Adrenal gland (tissue), 12 donors: ENCODE results near the gene MAN1B1. TPM values are rescaled to one million over a fixed set of nuclear protein-coding genes. Genes with fewer than 3 reads are reported as not detected.

Experiments used
- DNase-seq, 7 donors: peaks; one replicate each; pipeline ENCODE4 v3.0.0-alpha.2; 2019 to 2020
- H3K27ac ChIP-seq, 5 donors: fragments of 200-600 bp; sonication (generic) in 4 of 5; 1 replicate in 3 of 5; 2 replicates in 2 of 5; pipeline versions ENCODE4 v1.5.1 to v1.8.0; 2016 to 2020; ENCODE audit warnings: mild to moderate bottlenecking in 1 of 5
- H3K27me3 ChIP-seq: fragments of 200-600 bp; 2 replicates; pipeline ENCODE4 v1.8.0; 2021
- H3K36me3 ChIP-seq, 2 donors: fragments of 200-600 bp; replicated peaks in 1 of 2; 1 replicate in 1 of 2; 2 replicates in 1 of 2; pipeline versions ENCODE4 v1.5.1 to v1.8.0; 2018 to 2022
- H3K4me1 ChIP-seq, 2 donors: fragments of 200-600 bp; replicated peaks in 1 of 2; 1 replicate in 1 of 2; 2 replicates in 1 of 2; pipeline versions ENCODE4 v1.5.1 to v1.8.0; 2018 to 2021
- H3K4me3 ChIP-seq, 4 donors: fragments of 200-600 bp; sonication (generic) in 3 of 4; one replicate each; pipeline ENCODE4 v1.5.1; 2016 to 2018
- H3K9me3 ChIP-seq, 3 donors: fragments of 200-600 bp; sonication (generic) in 1 of 3; replicated peaks in 1 of 3; 1 replicate in 2 of 3; 2 replicates in 1 of 3; pipeline versions ENCODE4 v1.5.1 to v1.8.0; 2016 to 2021
- CTCF ChIP-seq, 6 experiments: fragments of 450-650 bp in 4 of 6; fragments of 200-600 bp in 2 of 6; sonication (generic) in 1 of 6; IDR thresholded peaks; 1 replicate in 5 of 6; 2 replicates in 1 of 6; pipeline versions ENCODE4 v1.5.1 to v1.8.0; 2016 to 2021; ENCODE audit warnings: antibody characterized with exemption in 6 of 6, mild to moderate bottlenecking in 2 of 6, moderate library complexity in 1 of 6
- POLR2A ChIP-seq, 2 donors: fragments of 450-650 bp; IDR thresholded peaks; one replicate each; pipeline ENCODE4 v1.6.1; 2017; ENCODE audit warnings: antibody characterized with exemption in 2 of 2, mild to moderate bottlenecking in 2 of 2, moderate library complexity in 1 of 2
- WGBS, 4 donors: extraction: QIAGEN DNeasy Blood & Tissue Kit in 2 of 4; methylation state at CpG; one replicate each; pipeline versions ENCODE4 v1.1.5 to v1.1.7; 2013 to 2017; 5-methylcytosine and 5-hydroxymethylcytosine counted together
- intact Hi-C, 2 donors: fragments of 100-400 bp; cut with DNase I; formaldehyde crosslinking; loops; one replicate each; pipeline versions ENCODE4 v1.14.1 to v1.15.0; 2022 to 2023
- polyA plus RNA-seq, 3 donors: library from polyadenylated mRNA; stranded (reverse); fragments of 200-250 nt in 2 of 3; fragments of 350-450 nt in 1 of 3; fragmentation: Illumina TruSeq in 1 of 3; extraction: RNeasy Lipid Tissue Mini Kit (QIAGEN cat#74804) in 1 of 3; gene quantifications; one replicate each; pipeline ENCODE4 v1.2.3, GENCODE V29; 2013 to 2014
- total RNA-seq, 9 donors: library from RNA; depleted of rRNA in 4 of 9; stranded (reverse); fragments of >200 nt in 4 of 9; fragments of 120-200 nt in 1 of 9; fragmentation: NEBNext Ultra II Directional in 1 of 9; extraction: Animal tissue kit (Norgen Biotek cat#: 25700) in 1 of 9; gene quantifications; one replicate each; pipeline versions ENCODE4 v1.1.0 to v1.2.4, GENCODE V29; 2013 to 2023
- donor health status: healthy with polysubstance abuse.
- donor health status: Bipolar disorder and iron deficiency.
- donor health status: DM: yes; HTN: yes; CAD: no.
- donor health status: DM: no; HTN: no; CAD: no.
- donor health status: DM: no; HTN: no; CAD: no.
- donor health status: DM: yes; HTN: yes; CAD: no.

Gene MAN1B1
- total and polyA plus RNA-seq, 12 donors: 44.4 to 138 (median 67.9) TPM

GRCh38 chr9:137140151-137141012 is 53.6 kb downstream of the MAN1B1 start:
- WGBS, 4 donors: 50 to 61% (median 56%) methylated on average over 18 to 26 of the region's 26 CpGs
- H3K27me3 ChIP-seq: peaks cover 84% of the 10 kb centered on the region

GRCh38 chr9:137141050-137141810 is 54.4 kb downstream of the MAN1B1 start:
- no peaks in the 10 kb centered on the region for H3K9me3 ChIP-seq
- intact Hi-C loops: no loop called here
- no peak for TF ChIP-seq CTCF (IDR thresholded peaks at IDR 0.05)

More at GRCh38 chr9:137140151-137141012, 53.6 kb downstream of the MAN1B1 start:
- H3K36me3 ChIP-seq: no peaks in the 10 kb centered on the region
- peaks cover 0 to 4% of the 10 kb centered on the region in 2 donors for H3K4me1 ChIP-seq
- DNase-seq: no peak
- no peak for TF ChIP-seq CTCF (IDR thresholded peaks at IDR 0.05)
- no peak for TF ChIP-seq POLR2A (IDR thresholded peaks at IDR 0.05)
- no peak overlapping the region for H3K27ac ChIP-seq
- no peaks in the 10 kb centered on the region for H3K9me3 ChIP-seq
- no peak overlapping the region for H3K4me3 ChIP-seq
- intact Hi-C loops: no loop called here

GRCh38 chr9:137141976-137142936 is 55.5 kb downstream of the MAN1B1 start:
- 63 to 71% (median 65%) methylated on average over 19 to 24 of the region's 24 CpGs for WGBS, 4 donors
- peaks cover 72% of the 10 kb centered on the region for H3K27me3 ChIP-seq
- no peak for TF ChIP-seq POLR2A (IDR thresholded peaks at IDR 0.05)

More at GRCh38 chr9:137141050-137141810, 54.4 kb downstream of the MAN1B1 start:
- Histone ChIP-seq H3K27ac (no peak overlapping the region), H3K27me3 (peaks cover 83% of the 10 kb centered on the region), H3K4me3 (no peak overlapping the region), H3K4me1 (peaks cover 0 to 4% of the 10 kb centered on the region in 2 donors), H3K36me3 (no peaks in the 10 kb centered on the region)
- DNase-seq: no peak
- 64 to 72% (median 68%) methylated on average over 2 to 17 of the region's 17 CpGs for WGBS, 4 donors

GRCh38 chr9:137143459-137143858 is 56.7 kb downstream of the MAN1B1 start:
- H3K4me3 ChIP-seq: no peak overlapping the region
- 46 to 59% (median 52%) methylated on average over 3 to 4 of the region's 4 CpGs for WGBS, 4 donors
- DNase-seq: no peak
- H3K27me3 ChIP-seq: peaks cover 63% of the 10 kb centered on the region
- TF ChIP-seq CTCF (IDR thresholded peaks at IDR 0.05) (no peak), POLR2A (IDR thresholded peaks at IDR 0.05) (no peak)
- no peaks in the 10 kb centered on the region for H3K9me3 ChIP-seq
- peaks cover 0 to 4% of the 10 kb centered on the region in 2 donors for H3K4me1 ChIP-seq
- H3K36me3 ChIP-seq: no peaks in the 10 kb centered on the region
- H3K27ac ChIP-seq: no peak overlapping the region
- intact Hi-C loops: no loop called here

More at GRCh38 chr9:137141976-137142936, 55.5 kb downstream of the MAN1B1 start:
- H3K27ac ChIP-seq: no peak overlapping the region
- DNase-seq: no peak
- H3K9me3 ChIP-seq: no peaks in the 10 kb centered on the region
- intact Hi-C loops: no loop called here
- no peaks in the 10 kb centered on the region for H3K36me3 ChIP-seq
- H3K4me1 ChIP-seq: peaks cover 0 to 4% of the 10 kb centered on the region in 2 donors
- no peak overlapping the region for H3K4me3 ChIP-seq
